ENCODE measurements around the gene KLHL22. TPM values are rescaled to one million over a fixed set of nuclear protein-coding genes. Genes with fewer than 3 reads are reported as not detected.

Gene KLHL22
- total and polyA plus RNA-seq, 2 of the 8 experiments (the other 6 are each of a cell fraction or from before 2014, with no cell fraction given): 9.4 to 16.2 TPM

GRCh38 chr22:20508815-20509271, 13.2 kb upstream of the KLHL22 start:
- Histone ChIP-seq H3K9ac (replicated peaks in 1 of 4; ENCODE audit: extremely low read depth in 1 of 4, low read depth in 3 of 4, low read length in 3 of 4) (peak overlapping the region in 1 of 4 experiments; percentile 51; a peak in 1 of 7 replicates), H3K4me3 (ENCODE audit: extremely low read depth in 1 of 4, insufficient read depth in 2 of 4, low read depth in 3 of 4, low read length in 4 of 4) (peak overlapping the region in 3 of 4 experiments; percentile 17 to 94 (median 85); a peak in 5 of 8 replicates), H3K18ac (ENCODE audit: extremely low read depth, low read length) (no peak overlapping the region), H3K79me1 (ENCODE audit: low read depth, low read length) (peaks cover 18% of the 10 kb centered on the region), H2BK20ac (ENCODE audit: low read length) (no peak overlapping the region), H3K56ac (replicated peaks; ENCODE audit: insufficient read length, low read depth, low read length) (no peak overlapping the region), H2BK12ac (ENCODE audit: low read depth, low read length) (no peak overlapping the region), H4K5ac (ENCODE audit: insufficient read length, low read depth, low read length) (no peak overlapping the region), H3K4me1 (replicated peaks in 1 of 4; ENCODE audit: control insufficient read depth in 3 of 4, insufficient read depth in 4 of 4, low read length in 3 of 4) (peaks cover 2 to 8% (median 5%) of the 10 kb centered on the region in 4 experiments; a peak in 5 of 7 replicates), H4K8ac (ENCODE audit: extremely low read depth, insufficient read depth, low read length) (no peak overlapping the region), H2BK120ac (replicated peaks; ENCODE audit: low read depth, low read length) (no peak overlapping the region), H2BK15ac (ENCODE audit: low read length) (no peak overlapping the region), H3K27me3 (replicated peaks in 1 of 4; ENCODE audit: control insufficient read depth in 3 of 4, extremely low read depth in 1 of 4, insufficient read depth in 3 of 4, low read length in 3 of 4) (no peaks in the 10 kb centered on the region), H3K79me2 (ENCODE audit: control insufficient read depth in 1 of 2, insufficient read depth in 2 of 2, low read length in 2 of 2) (peaks cover 13 to 51% of the 10 kb centered on the region in 2 experiments), H4K20me1 (replicated peaks in 1 of 2; ENCODE audit: control insufficient read depth in 1 of 2, insufficient read depth in 2 of 2, low read length in 2 of 2) (peaks cover 5 to 10% of the 10 kb centered on the region in 2 experiments), H3K9me3 (ENCODE audit: insufficient read depth in 2 of 2, low read depth in 1 of 2, low read length in 1 of 2) (no peaks in the 10 kb centered on the region), H3K23me2 (ENCODE audit: low read depth, low read length) (peaks cover 9% of the 10 kb centered on the region), H4K91ac (replicated peaks; ENCODE audit: insufficient read length, low read length) (no peak overlapping the region), H3K14ac (ENCODE audit: insufficient read length) (no peak overlapping the region), H3K4me2 (ENCODE audit: insufficient read depth in 1 of 2, low read depth in 2 of 2, low read length in 2 of 2) (peak overlapping the region; percentile 67 to 77; a peak in 3 of 4 replicates), H2BK5ac (ENCODE audit: low read depth, low read length) (no peak overlapping the region; the same call in 1 of the 2 replicates), H3K36me3 (ENCODE audit: control insufficient read depth in 2 of 4, insufficient read depth in 4 of 4, low read length in 3 of 4) (no peaks in the 10 kb centered on the region), H3K23ac (ENCODE audit: insufficient read length) (no peak overlapping the region), H3K27ac (ENCODE audit: low read depth, low read length) (no peak overlapping the region), H2AFZ (ENCODE audit: low read length) (no peak overlapping the region), H3K4ac (replicated peaks; ENCODE audit: insufficient read length, low read depth, low read length) (peak overlapping the region; percentile 10), H2AK5ac (ENCODE audit: low read depth, low read length) (no peak overlapping the region)
- ChIA-PET POLR2A (ENCODE audit: partially characterized antibody) (interaction anchor here (1.0 to 3.7 kb wide), 4 partner anchors 9 to 352 kb away, joined by 3 to 14 read pairs (median 4); no protein-coding TSS in a partner anchor), CTCF (ENCODE audit: partially characterized antibody) (interaction anchor here (1.0 to 1.7 kb wide), 5 partner anchors 9 to 57 kb away, joined by 3 to 4 read pairs (median 3); no protein-coding TSS in a partner anchor)
- 84% methylated on average over 10 of the region's 10 CpGs; no CpG with 5 or more reads in 1 of the 2 experiments for WGBS, 2 experiments (ENCODE audit: extremely low coverage in 1 of 2, insufficient coverage in 1 of 2, insufficient read length in 1 of 2, insufficient replicate concordance in 2 of 2, low coverage in 1 of 2, low lambda C conversion rate in 2 of 2, missing lambda C conversion rate in 1 of 2)
- FAIRE-seq (no peak), DNase-seq (ENCODE audit: low read depth in 1 of 2, low spot score in 2 of 2) (no peak)
- TF ChIP-seq CHD1 (IDR thresholded peaks at IDR 0.05; ENCODE audit: low read depth, low read length) (no peak), SP4 (IDR thresholded peaks at IDR 0.05; ENCODE audit: low read length) (no peak), NRF1 (IDR thresholded peaks at IDR 0.05; ENCODE audit: low read depth, low read length) (no peak), JUN (IDR thresholded peaks at IDR 0.05; ENCODE audit: low read depth, low read length) (no peak), CEBPB (IDR thresholded peaks at IDR 0.05; ENCODE audit: low read depth, low read length) (no peak), CBX5 (IDR thresholded peaks at IDR 0.05; ENCODE audit: low read depth, low read length) (no peak), CTBP2 (IDR thresholded peaks at IDR 0.05; ENCODE audit: borderline replicate concordance, insufficient read depth, insufficient read length, low read length) (no peak), ASH2L (IDR thresholded peaks at IDR 0.05; ENCODE audit: low read length) (no peak), SIRT6 (IDR thresholded peaks at IDR 0.05; ENCODE audit: low read length) (no peak), KDM5A (IDR thresholded peaks at IDR 0.05; ENCODE audit: low read length) (no peak), POLR2A (IDR thresholded peaks at IDR 0.05; ENCODE audit: control extremely low read depth in 1 of 2, low read depth in 2 of 2, low read length in 2 of 2) (no peak), RFX5 (IDR thresholded peaks at IDR 0.05; ENCODE audit: borderline replicate concordance, low read depth, low read length) (no peak), GABPA (IDR thresholded peaks at IDR 0.05; ENCODE audit: borderline replicate concordance, insufficient read depth, low read length) (no peak), RBBP5 (IDR thresholded peaks at IDR 0.05; ENCODE audit: borderline replicate concordance, low read depth, low read length) (no peak), TCF12 (IDR thresholded peaks at IDR 0.05; ENCODE audit: low read depth, low read length) (no peak), SIX5 (IDR thresholded peaks at IDR 0.05; ENCODE audit: low read depth, low read length) (no peak)

Measured in H1 (cell line).